SK-N-SH (cell line): ENCODE measurements around the gene TIMD4.

ENCODE experiments used
- CHD2 ChIP-seq: fragments of 150-350 bp; IDR thresholded peaks from 2 replicates; pipeline ENCODE4 v1.6.1; 2018; ENCODE audit warnings: low read length; ENCODE audit not compliant: partially characterized antibody
- CTCF ChIP-seq: fragments of 200-600 bp; sonication (generic); IDR thresholded peaks from 2 replicates; pipeline ENCODE4 v1.6.1; 2017; ENCODE audit warnings: antibody characterized with exemption, mild to moderate bottlenecking, moderate library complexity
- MAX ChIP-seq: IDR thresholded peaks from 2 replicates; pipeline ENCODE4 v1.4.0; 2012; ENCODE audit warnings: low read depth
- POLR2AphosphoS5 ChIP-seq: IDR thresholded peaks from 2 replicates; pipeline ENCODE4 v1.6.1; 2012; ENCODE audit warnings: low read depth, low read length
- RCOR1 ChIP-seq: fragments of 150-350 bp; IDR thresholded peaks from 2 replicates; pipeline ENCODE4 v1.6.1; 2017; ENCODE audit warnings: antibody characterized with exemption, low read length
- SIN3A ChIP-seq: IDR thresholded peaks from 2 replicates; pipeline ENCODE4 v1.6.1; 2012; ENCODE audit warnings: low read depth, mild to moderate bottlenecking, low read length, moderate library complexity, borderline replicate concordance
- TEAD4 ChIP-seq: IDR thresholded peaks from 2 replicates; pipeline ENCODE4 v1.4.0; 2012; ENCODE audit warnings: mild to moderate bottlenecking, borderline replicate concordance; ENCODE audit not compliant: insufficient read depth
- USF2 ChIP-seq: fragments of 150-350 bp; IDR thresholded peaks from 2 replicates; pipeline ENCODE4 v1.6.1; 2017; ENCODE audit warnings: antibody characterized with exemption, low read length, low read depth, borderline replicate concordance
- ZBTB33 ChIP-seq: IDR thresholded peaks from 2 replicates; pipeline ENCODE4 v1.4.0; 2012; ENCODE audit warnings: low read depth, borderline replicate concordance

GRCh38 chr5:156963125-156963524, at the start of gene TIMD4:
- TF ChIP-seq CHD2 (no peak), CTCF (no peak), ZBTB33 (no peak), TEAD4 (no peak), MAX (no peak), USF2 (no peak), RCOR1 (no peak), SIN3A (no peak), POLR2AphosphoS5 (no peak)
